HL-60 (cell line): ENCODE measurements around the gene PRICKLE3.

Source experiments
- DNase-seq, 2 experiments: peaks; one replicate each; pipeline ENCODE4 v3.0.0-alpha.2; 2010 to 2020; ENCODE audit warnings: low read depth in 1 of 2, low spot score in 1 of 2
- H3K27ac ChIP-seq: fragments of 250-450 bp; sonication (Bioruptor Pico); replicated peaks from 2 replicates; pipeline ENCODE4 v1.5.1; 2020; ENCODE audit warnings: mild to moderate bottlenecking, moderate library complexity
- H3K27me3 ChIP-seq: fragments of 250-450 bp; sonication (Bioruptor Pico); 2 replicates; pipeline ENCODE4 v1.5.1; 2021; ENCODE audit warnings: mild to moderate bottlenecking, moderate library complexity; ENCODE audit not compliant: insufficient read depth, poor library complexity, severe bottlenecking
- H3K4me3 ChIP-seq: replicated peaks from 2 replicates; pipeline ENCODE4 v1.5.1; 2011; ENCODE audit warnings: mild to moderate bottlenecking, control low read depth, low read length; ENCODE audit not compliant: insufficient read depth
- CTCF ChIP-seq: IDR thresholded peaks from one replicate; pipeline ENCODE4 v1.5.1; 2011; ENCODE audit warnings: low read length, control low read depth, inconsistent platforms; ENCODE audit not compliant: insufficient read depth
- GABPA ChIP-seq: IDR thresholded peaks from 2 replicates; pipeline ENCODE4 v1.6.1; 2012; ENCODE audit warnings: low read depth
- POLR2AphosphoS5 ChIP-seq: IDR thresholded peaks from 2 replicates; pipeline ENCODE4 v1.6.1; 2012; ENCODE audit warnings: low read depth
- REST ChIP-seq: IDR thresholded peaks from 2 replicates; pipeline ENCODE4 v1.6.1; 2012; ENCODE audit warnings: low read depth; ENCODE audit not compliant: insufficient replicate concordance
- SPI1 ChIP-seq: IDR thresholded peaks from 2 replicates; pipeline ENCODE4 v1.6.1; 2012; ENCODE audit warnings: low read depth, mild to moderate bottlenecking, borderline replicate concordance

PRICKLE3 gene

DNA sequence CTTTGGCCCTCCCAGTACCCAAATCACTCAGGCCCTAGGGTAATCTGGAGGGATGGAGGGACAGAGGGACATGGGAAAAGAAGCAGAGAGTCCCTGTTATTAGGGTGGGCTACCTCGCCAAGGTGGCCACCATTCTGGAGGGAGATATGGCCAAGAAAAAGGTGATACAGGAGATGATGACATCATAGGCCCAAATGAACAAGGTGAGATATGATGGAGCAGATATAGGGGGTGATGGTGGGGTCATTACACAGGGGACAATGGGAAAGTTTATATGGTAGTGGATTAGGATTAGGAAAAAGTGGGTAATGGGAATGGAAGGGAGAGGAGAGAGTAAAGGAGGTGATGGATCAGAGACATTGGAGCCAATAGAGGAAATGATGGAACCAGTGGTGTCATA is 26.7 kb upstream of the PRICKLE3 start:
- H3K27ac ChIP-seq: no peak overlapping the region
- DNase-seq: no peak

GRCh38 chrX:49212209-49212608 is 26.0 kb upstream of the PRICKLE3 start:
- Histone ChIP-seq H3K27ac (no peak overlapping the region), H3K27me3 (no peaks in the 10 kb centered on the region), H3K4me3 (no peak overlapping the region)
- DNase-seq: no peak
- no peak for TF ChIP-seq POLR2AphosphoS5
- no peak for TF ChIP-seq GABPA

More for the DNA sequence above, 26.7 kb upstream of the PRICKLE3 start:
- H3K4me3 ChIP-seq: no peak overlapping the region
- H3K27me3 ChIP-seq: no peaks in the 10 kb centered on the region
- no peak for TF ChIP-seq REST
- no peak for TF ChIP-seq GABPA

GRCh38 chrX:49211074-49211473 is 24.9 kb upstream of the PRICKLE3 start:
- Histone ChIP-seq H3K27ac (no peak overlapping the region), H3K4me3 (no peak overlapping the region), H3K27me3 (no peaks in the 10 kb centered on the region)
- DNase-seq: no peak
- TF ChIP-seq GABPA: no peak
- TF ChIP-seq REST: no peak
- no peak for TF ChIP-seq CTCF
- no peak for TF ChIP-seq POLR2AphosphoS5
- TF ChIP-seq SPI1: no peak

DNA sequence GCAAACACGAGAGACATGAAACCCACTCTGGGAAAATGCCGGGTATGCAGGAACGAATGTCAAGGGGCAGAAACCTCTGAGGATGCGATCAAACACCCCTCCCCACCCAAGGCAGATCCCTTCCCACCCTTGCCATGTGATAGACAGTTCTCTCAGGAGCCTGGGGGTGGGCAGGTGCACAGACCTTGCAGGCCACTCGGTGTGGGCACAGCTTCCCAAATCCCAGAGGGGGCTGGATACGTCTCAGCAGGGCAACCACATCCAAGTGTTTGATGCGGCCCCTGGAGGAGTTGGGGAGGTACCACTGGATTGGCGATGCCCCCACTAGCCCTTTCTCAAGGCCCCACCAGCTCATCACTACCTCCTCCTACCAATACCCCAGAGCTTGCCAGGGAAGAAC is 24.2 kb upstream of the PRICKLE3 start:
- Histone ChIP-seq H3K4me3 (no peak overlapping the region), H3K27ac (no peak overlapping the region), H3K27me3 (no peaks in the 10 kb centered on the region)
- no peak for TF ChIP-seq POLR2AphosphoS5
- no peak for DNase-seq

- DNase-seq: peak in 1 of 2 experiments; percentile 27
- H3K27ac ChIP-seq: no peak overlapping the region
- H3K4me3 ChIP-seq: no peak overlapping the region
- H3K27me3 ChIP-seq: no peaks in the 10 kb centered on the region
- TF ChIP-seq POLR2AphosphoS5 (no peak), CTCF (no peak), SPI1 (no peak)
These were observed 23.5 kb upstream of the PRICKLE3 start for GRCh38 chrX:49209434-49210251.
